GM23338 (cell line): ENCODE measurements around the gene PRKCH. TPM values are rescaled to one million over a fixed set of nuclear protein-coding genes. Genes with fewer than 3 reads are reported as not detected.

Source experiments
- ETS1 ChIP-seq: IDR thresholded peaks from 2 replicates; pipeline ENCODE4 v1.6.1; 2016; ENCODE audit warnings: antibody characterized with exemption
- EZH2 ChIP-seq: fragments of 200-600 bp; sonication (generic); IDR thresholded peaks from one replicate; pipeline ENCODE4 v1.8.0; 2017; ENCODE audit warnings: antibody characterized with exemption, mild to moderate bottlenecking, low read depth; ENCODE audit not compliant: unreplicated experiment
- JUNB ChIP-seq: IDR thresholded peaks from one replicate; pipeline ENCODE4 v1.6.1; 2016; ENCODE audit warnings: antibody characterized with exemption; ENCODE audit not compliant: unreplicated experiment
- NANOG ChIP-seq: IDR thresholded peaks from 2 replicates; pipeline ENCODE4 v1.6.1; 2016; ENCODE audit warnings: antibody characterized with exemption, borderline replicate concordance
- REST ChIP-seq: IDR thresholded peaks from one replicate; pipeline ENCODE4 v1.6.1; 2018; ENCODE audit warnings: antibody characterized with exemption; ENCODE audit not compliant: unreplicated experiment
- ZNF462 ChIP-seq: fragments of 250-450 bp; sonication (Bioruptor Pico); IDR thresholded peaks from 2 replicates; pipeline ENCODE4 v1.5.0; 2020; ENCODE audit warnings: mild to moderate bottlenecking, moderate library complexity
- polyA plus RNA-seq: library from polyadenylated mRNA; unstranded; fragments of >200 nt; fragmentation: Nextera tagmentation; extraction: Ambion mirVana; gene quantifications from 2 replicates; pipeline ENCODE4 v1.2.1, GENCODE V29; 2016
- total RNA-seq: library from RNA; depleted of rRNA; stranded (reverse); fragments of >200 nt; shearing (Covaris generic); gene quantifications from 2 replicates; pipeline ENCODE4 v1.2.3, GENCODE V29; 2014

The PRKCH gene
- total and polyA plus RNA-seq, 2 experiments from 2014 or later: 5.4 to 10.1 TPM

GRCh38 chr14:61365667-61366212 is 44.4 kb downstream of the PRKCH start (continued):
- no peak for TF ChIP-seq ZNF462 (CRISPR knock-in tag)
- TF ChIP-seq JUNB: no peak
- no peak for TF ChIP-seq NANOG
- TF ChIP-seq EZH2: no peak
- no peak for TF ChIP-seq ETS1
- TF ChIP-seq REST: no peak
